ENCODE results near the gene FOXRED2.
"Not testable (repeated sequence)": the region's sequence is repeated elsewhere in the genome, so short reads cannot be mapped to it uniquely, and the experiment has no call there.

Gene FOXRED2

DNA sequence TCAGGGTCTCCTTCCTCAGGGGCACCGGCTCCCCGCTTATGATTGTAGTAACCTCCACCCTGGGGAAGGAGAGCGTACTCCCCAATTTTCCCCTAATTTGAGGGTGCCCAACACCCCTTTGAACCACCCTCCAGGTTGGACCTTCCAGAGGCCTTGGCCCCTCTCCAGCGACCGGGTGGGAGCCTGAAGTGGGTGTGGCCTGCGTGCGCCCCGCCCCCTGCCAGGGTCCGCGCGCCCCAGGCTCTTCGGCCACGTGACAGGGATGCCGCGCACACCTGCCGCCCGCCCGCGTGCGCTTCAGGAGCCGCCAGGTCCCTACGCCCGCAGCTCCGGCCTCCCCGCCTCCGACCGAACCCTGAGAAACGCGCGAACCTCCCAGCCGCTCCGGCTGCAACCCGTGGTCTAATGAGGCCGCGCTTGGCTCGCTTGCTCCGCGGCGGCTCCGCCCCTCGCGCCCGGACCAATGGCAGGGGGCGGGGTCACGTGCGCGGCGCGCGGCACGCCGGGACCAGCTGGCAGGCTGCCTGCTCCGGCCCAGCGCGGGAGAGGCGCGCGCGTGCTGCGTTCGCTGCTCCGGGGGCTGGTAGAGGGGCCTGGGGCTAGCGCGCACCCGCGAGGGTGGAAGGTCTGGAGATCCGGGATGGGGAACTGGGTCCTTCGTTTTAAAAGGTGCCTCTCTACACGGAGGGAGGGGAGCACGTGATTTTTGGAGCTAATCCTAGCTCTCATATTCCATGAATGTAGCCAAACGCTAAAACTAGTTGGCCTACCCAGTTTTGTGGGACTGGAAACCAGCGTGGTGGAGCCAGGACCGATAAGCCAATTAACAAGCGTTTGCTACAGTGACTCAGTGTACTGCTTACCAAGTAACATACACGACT lies at the start of gene FOXRED2:
TSS of gene FOXRED2 (minus strand) at position 404 of the 881 bp plus-strand sequence. CDS start 618 bp downstream, outside the sequence.
- peak; percentile 92 for DNase-seq

GRCh38 chr22:36554098-36554497 lies 47.3 kb upstream of the FOXRED2 start:
- DNase-seq, result no peak

- no peak for DNase-seq
Observed at GRCh38 chr22:36552289-36552688, 45.4 kb upstream of the FOXRED2 start.

GRCh38 chr22:36550701-36551495 lies 44.1 kb upstream of the FOXRED2 start:
- peak; percentile 18 for DNase-seq

GRCh38 chr22:36549033-36549432 lies 42.2 kb upstream of the FOXRED2 start:
- DNase-seq, result no peak

DNA sequence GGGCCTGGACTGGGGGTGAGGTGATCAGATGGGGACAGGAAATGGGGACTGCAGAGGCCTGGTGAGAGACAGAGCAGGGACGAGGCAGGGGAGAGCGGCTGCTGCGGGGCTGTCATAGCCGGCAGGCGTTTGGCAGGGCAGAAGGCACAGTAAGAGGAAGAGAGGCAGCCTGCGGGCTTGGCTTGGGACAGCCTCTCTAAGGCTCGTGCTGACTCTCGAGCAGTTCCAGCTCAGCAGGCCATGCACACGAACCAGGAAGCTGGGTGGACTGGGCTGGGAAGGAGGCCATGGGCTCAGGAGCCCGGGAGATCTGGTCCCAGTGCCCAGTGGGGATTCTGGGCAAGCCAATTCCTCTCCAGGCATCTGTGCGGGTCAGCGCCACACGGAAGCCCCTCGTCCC lies 41.8 kb upstream of the FOXRED2 start:
- no peak for DNase-seq

DNA sequence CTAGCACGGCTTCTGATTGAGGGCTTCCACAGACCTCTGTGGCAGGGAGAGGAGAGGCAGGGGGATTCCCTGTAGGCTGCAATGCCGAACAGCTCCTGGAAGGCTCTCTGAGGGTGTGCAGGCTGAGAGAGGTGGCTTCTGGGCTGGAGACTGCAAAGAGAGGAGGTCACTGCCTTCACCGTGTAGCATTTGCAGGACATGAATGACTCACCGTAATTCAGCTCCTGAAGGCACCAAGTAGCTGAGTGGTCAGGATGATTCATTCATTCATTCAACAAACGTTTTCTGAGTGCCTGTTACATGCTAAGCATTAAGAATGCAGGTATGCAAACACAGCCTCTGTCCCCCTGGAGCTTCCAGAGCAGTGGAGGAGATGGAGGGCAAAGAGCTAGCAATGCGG lies 40.1 kb upstream of the FOXRED2 start:
- no peak for DNase-seq

DNA sequence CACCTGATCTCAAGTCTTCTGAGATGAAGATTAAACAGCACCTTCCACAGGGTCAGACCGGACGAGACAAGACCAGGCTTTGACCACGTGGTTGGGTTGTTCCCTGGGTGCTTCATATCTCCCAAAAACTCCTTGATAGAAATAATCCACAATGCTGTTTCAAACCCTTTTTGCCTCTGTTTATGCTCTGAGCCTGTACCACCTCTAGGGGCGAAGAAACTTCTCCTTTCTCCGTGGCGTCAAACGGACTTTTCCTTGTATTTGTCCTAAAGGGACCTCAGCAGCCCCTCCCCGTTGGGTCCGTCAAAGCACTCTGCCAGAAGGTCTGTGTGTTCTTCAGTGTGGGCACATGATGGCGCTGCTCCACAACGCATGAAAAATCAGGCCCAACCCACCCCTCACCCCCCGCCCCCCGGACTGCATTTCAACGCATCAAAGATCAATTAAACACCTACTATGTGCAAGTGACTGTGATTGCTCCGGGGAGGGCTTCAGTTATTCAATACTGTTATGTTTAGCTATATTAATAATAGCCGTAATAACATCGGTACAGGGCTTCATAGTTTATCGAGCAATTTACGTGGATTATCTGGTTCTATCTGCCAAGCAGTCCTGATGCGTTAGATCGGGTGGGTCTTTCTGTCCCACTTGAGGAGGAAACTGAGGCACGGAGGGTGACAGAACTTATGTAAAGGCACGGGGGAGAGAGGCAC lies 39.4 kb upstream of the FOXRED2 start:
- peak; percentile 51 for DNase-seq

GRCh38 chr22:36544107-36544620 lies 37.3 kb upstream of the FOXRED2 start:
- no peak for DNase-seq

DNA sequence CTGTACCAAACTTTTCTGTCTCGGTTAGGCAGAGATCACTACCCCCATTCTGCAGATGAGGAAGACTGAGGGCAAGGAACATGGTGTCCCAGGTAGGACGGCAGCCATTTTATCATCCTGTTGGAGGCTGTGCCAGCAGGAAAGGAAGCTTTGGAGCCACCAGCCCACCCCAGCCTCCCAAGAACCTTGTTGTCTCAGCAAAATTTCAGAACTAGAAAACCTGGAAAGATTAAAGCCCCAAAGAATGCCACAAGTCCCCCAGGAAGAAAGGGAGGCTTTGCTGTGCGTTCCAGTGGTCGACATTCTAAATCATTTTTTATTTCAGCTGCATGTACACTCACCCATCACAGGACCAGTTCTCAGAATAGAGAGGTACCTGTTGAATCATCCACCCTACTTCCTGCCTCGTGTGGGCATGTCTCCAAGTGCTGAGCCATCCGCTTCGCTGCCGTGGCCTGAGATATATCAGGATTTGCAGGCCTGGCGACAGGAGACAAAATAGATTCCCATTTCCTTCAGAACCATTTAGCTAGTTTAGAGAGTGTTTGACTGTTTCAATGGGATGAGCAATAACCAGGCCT lies 35.1 kb upstream of the FOXRED2 start:
- DNase-seq, result no peak

DNA sequence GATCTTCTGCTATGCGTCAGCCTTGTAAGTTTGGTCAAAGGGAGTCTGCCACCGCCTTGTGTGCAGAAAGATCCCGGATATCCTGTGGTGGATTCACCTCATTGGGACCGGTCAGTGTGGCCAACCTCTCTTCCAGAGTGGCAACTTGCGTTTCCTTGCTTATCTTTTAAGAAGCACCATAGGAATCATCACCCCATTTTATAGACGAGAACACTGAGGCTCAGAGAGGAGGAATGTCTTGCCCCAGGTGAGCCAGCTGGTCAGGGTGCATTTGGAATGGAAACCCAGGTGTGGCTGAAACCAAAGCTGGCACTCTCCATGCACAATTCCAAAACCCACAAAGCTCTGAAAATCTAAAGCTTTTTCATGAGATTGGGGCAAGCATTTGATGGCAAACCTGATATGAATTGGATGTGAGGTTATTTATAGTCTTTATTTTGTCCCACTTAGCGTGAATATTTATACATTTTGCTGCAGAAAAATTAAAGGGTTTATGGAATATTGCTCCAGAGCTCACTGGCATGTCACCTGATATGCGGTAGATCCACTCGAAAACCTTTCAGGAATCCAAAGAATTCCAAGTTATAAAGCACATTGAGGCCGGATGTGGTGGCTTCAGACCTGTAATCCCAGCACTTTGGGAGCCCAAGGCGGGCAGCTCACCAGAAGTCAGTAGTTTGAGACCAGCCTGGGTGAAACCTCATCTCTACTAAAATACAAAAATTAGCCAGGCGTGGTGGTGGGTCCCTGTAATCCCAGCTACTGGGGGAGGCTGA lies 34.2 kb upstream of the FOXRED2 start:
- DNase-seq, result no peak

DNA sequence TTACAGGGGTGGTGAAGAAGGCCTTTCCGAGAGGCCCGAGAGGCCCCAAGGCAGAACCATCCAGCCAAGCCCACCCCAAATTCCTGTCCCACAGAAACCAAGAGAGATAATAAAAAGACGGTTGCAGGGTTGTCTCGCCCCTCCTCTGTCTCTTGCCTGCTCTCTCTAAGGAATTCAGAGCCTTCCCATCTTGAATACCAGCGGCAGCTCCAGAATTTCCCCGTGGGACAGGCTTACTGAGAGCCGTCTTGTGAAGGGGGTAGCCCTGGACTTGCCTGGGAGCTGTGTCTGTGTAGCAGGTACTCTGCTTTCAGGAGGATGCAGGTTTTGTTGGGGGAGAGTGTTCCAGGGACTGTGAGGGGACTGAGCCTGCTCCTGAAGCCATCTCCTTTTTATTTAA lies 31.7 kb upstream of the FOXRED2 start:
- DNase-seq, result no peak

- peak; percentile 87 for DNase-seq
Observed at GRCh38 chr22:36536717-36537116, 29.9 kb upstream of the FOXRED2 start.

GRCh38 chr22:36533320-36533719 lies 26.5 kb upstream of the FOXRED2 start:
- DNase-seq, result not testable (repeated sequence)

DNA sequence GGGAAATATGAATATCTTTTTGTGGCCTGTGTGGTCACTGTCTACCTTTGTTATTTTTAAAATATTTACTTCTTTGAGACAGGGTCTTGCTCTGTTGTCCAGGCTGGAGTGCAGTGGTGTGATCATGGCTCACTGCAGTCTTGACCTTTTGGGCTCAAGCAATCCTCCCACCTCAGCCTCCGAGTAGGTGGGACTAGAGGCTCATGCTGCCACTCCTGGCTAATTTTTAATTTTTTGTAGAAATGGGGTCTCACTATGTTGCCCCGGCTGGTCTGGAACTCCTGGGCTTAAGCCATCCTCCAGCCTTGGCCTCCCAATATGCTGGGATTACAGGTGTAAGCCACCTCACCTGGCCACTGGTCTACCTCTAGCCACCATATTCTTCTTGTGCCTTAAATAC lies 25.6 kb upstream of the FOXRED2 start:
- DNase-seq, result no peak

GRCh38 chr22:36528795-36529751 lies 22.2 kb upstream of the FOXRED2 start, which contains the start of gene EIF3D:
Gene EIF3D (minus strand): TSS chr22:36529166. CDS start chr22:36526121, 3,045 bp downstream.
- peak; percentile 100 for DNase-seq

GRCh38 chr22:36528341-36528740 lies 21.5 kb upstream of the FOXRED2 start:
- no peak for DNase-seq

DNA sequence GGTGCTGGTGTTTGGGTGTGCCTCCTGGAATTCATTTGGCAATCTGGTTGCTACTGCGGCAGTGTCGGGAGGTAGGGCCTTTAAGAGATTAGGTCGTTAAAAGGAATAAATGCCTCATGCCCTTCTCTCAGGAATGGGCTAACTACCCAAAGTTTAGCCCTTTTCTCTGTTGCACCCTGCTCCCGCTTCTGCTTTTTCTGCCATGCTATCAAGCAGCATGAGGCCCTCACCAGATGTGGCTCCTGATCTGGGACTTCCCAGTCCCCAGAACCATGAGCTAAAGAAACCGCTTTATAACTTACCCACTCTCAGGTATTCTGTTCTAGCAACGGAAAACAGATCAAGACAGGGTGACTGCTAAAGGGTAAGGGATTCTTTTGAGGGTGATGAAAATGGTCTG lies 15.8 kb upstream of the FOXRED2 start:
- DNase-seq, result no peak

- DNase-seq, result no peak
Observed at GRCh38 chr22:36520423-36520822, 13.6 kb upstream of the FOXRED2 start.

DNA sequence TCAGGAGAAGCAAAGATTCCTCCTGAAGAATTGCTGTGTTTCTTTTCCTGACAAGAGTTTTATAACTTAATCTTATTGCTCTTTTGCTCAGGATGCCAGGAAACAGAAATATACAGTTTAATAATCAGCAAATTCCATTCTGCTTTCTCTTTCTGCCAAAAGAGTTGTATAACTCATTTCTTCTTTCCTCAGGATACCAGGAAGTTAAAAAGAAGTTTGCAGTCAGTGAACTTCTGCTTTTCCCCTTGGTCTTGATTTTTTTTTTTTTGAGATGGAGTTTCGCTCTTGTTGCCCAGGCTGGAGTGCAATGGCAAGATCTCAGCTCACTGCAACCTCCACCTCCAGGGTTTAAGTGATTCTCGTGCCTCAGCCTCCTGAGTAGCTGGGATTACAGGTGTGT lies 13.1 kb upstream of the FOXRED2 start:
- DNase-seq, result not testable (repeated sequence)

Measured in COR-L47 (cell line).